ENCODE measurements around the gene STK11.

STK11 gene

DNA sequence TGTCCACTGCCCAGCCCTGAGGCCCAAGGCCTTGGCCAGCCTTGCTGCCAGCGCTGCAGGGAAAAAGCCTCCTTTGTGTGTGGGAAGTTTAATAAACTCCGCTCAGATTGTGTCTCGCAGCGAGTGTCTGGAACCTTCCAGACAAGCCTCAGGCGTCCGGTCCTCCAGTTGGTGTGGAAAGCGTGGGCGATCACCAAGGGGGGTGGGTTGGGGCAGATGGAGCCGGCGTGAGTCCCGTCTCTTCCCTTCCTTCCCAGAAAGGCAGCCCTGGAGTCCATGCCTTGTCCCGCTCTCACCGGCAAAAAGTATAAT, 4.6 kb downstream of the STK11 start:
- DNase-seq, result no peak

DNA sequence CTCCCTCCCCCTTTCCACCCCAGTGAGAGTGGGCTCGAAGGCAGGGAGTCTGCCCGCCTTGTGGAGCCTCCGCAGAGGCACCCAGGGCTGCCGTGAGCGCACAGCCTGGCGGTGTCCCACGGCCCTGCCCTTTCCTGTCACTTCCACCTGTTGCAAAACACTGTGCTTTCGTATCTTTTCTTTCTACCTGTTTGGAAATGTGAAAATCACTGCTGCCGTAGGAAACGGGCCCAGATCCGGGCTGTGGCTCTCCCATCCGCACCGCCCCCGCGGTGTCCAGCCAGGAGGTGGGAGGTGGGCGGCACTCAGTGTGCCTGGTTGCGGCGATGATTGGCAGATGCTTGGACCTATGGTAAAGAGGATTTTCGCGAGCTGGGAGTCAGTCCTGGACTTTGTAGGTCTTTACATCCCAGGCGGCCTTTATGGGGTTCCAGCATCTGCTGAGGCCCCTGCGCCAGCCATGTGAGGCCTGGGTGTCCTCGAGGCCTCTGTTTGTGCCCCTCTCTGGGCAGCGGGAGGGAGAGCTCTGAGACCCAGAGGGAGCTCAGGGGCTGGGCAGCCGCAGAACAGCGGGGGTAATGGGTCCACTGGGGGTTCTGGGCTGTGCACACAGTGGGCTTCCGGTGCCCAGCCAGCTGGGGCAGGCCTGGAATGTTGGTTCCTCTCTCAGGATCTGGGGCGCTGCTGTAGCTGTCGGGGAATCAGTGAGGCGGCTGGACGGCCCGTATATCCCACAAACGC, 6.1 kb downstream of the STK11 start:
- DNase-seq, result no peak

DNA sequence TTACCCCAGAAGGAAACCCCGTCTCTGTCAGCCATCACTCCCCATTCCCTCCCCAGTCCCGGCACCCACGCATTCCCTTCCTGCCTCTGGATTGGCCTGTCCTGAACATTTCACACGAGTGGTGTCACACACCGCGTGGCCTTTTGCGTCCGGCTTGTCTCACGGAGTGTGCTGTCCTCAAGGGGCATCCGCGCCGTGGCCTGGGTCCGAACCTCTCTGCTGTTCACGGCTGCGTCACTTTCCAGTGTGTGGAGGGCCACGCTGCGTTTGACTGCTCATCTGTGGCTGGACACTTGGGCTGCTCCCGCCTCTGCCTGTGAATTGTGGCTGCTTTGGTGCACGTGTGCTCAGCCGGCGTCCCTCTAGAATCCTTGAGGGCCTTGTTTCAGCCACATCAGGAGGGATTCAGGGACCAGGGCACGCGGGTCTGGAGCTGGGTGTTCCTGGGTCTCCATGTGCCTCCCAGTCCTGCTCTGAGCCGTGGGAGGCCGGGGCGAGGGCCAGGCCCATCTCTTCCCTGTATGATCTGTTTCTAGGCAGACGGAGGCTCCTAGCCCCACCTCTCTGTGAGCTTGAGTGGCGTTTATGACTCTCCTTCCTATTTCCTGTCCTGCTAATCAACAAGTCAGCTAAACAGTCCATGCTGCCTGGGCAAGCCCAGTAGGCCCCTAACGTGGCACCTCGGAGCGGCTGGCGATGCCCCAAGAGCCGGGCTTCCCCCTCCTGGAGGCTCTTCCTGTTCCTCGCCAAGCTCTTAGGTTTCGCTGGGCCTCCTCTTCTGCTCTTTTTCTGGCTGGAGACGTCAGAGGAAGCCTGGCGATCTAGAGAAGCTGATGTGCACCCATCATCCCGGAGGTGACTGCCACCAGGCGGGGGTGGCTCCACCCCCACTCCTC, 8.1 kb downstream of the STK11 start:
- DNase-seq, result peak; percentile 66

DNA sequence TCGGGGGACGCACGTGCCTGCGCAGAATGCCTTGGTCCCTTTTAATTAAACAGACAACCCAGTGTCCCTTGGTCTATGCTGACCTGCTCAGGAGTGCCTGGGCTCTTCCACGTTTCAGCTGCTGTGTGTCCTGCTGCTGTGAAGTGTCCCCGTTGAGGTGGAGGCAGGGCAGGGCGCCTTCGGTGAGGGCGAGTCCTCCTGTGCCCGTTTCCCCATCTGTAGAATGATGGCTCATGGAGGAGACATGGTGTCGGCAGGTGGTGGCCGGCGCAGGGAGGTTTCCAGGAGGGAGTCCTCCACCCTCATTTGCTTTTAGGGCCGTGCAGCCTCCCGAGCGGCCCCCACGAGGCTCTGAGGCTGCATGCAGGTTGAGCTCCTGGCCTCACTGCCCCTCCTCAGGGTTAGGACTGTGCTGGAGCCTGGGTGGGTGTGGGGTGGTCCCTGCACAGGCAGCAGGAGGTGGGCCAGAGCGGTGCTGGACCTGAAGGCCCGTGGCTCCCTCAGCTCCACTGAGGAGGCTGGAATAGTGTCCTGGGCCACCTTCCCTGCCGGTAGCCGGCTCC, 8.8 kb downstream of the STK11 start:
- no peak for DNase-seq

DNA sequence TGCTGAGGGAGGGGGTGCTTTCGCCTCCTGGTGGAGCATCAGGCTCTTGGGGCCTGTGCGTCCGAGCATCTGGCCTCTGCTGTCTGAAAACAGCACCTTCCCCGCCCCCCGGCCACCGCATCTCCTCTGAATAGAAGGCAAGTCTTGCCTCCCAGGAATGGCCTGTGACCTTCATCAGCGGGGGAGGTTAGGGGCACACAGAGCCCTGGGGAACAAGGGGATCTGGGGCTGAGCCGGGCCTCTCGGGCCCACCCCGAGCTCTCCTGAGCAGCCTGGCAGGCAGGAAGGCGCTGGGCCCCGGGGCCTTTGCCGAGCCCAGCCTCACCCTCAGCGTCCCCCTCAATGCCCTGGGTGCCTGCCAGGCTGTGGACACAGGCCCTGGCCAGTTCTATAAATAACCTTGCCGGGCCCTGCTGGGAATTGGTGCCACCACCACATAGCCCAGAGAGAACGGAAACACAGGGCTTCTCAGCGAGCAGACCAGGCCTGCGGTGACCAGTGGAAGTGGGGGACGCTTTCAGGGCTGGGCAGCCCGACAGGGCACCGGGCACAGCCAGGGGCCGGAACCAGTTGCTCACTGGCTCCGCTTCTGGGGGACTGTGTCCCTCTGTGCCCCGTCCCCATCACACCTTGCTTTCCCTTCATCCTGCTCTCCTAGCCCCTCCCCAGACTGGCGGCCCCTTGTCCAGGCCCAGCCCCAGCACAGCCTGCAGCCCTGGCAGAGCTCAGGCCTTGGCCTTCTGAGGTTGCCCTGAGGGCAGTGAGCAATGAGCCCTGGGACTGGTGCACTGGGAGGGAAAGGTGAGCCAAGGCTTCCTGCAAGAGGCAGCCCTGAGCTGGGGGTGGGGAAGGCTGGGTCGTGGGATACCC, 9.5 kb downstream of the STK11 start:
- DNase-seq, result no peak

DNA sequence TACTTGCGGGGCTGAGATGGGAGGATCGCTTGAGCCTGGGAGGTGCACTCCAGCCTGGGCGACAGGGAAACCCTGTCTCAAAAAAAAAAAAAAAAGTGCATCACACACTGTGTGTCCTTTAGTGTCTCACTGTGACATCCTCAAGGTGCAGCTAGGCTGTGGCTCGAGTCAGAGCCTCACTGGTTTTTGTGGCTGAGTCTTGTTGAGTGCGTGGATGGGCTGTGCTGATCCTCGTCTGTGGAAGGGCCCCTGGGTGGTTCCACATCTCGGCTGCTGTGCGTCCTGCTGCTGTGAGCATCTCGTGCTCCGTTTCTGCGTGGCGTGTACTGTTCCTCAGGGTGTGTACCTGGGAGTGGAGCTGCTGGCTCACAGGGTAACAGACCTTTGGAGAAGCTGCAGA, 11.2 kb downstream of the STK11 start:
- DNase-seq, result no peak

DNA sequence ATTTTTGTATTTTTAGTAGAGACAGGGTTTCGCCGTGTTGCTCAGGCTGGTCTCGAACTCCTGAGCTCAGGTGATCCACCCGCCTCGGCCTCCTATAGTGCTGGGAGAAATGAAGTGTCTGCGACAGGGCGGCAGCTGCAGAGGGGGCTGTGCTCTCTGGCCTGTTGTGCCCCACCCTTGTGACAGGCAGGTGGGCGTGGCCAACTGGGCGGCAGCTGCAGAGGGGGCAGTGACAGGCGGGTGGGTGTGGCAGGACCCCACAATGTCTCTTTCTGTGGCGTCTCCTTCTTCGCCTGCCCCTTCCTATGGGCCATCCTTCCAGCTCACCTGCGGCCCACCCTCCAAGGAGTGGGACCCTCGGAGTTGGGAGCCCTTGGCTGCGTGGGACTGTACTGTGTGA, 11.8 kb downstream of the STK11 start:
- DNase-seq, result no peak

DNA sequence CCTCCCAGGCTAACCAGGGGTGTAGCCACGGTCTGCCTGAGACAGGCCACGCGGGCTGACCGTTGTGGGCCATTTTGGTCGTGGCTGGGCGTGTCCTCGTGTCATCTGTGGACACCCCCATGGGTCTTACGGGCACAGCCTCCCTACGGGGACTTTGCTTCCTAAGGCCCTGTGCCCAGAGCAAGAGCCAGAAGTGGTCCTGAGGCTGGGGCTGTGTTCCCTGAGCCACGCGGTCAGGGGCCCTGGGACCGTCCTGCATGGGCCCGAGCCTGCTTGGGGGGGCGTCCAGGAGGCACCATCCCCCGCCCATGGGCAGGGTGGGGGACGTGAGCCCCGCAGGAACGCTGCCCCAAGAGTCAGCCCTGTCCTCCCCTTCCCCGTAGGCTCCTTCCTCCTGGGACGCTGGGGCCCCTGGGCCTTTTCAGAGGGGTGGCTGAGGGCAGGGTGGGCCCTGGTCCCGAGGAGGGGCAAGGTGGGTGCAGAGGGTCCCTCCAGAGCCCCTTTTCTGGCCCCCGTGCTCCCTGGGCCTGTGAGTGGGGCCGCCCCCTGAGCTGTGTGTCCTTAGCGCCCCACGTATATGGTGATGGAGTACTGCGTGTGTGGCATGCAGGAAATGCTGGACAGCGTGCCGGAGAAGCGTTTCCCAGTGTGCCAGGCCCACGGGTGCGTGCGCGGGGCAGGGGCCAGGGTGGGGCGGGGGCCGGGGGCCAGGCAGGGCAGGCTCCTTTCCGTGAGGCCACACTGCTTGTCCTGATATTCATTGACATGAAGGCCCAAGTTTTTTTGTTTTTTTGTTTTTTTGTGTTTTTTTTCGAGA, 13.4 kb downstream of the STK11 start:
- DNase-seq, result no peak

DNA sequence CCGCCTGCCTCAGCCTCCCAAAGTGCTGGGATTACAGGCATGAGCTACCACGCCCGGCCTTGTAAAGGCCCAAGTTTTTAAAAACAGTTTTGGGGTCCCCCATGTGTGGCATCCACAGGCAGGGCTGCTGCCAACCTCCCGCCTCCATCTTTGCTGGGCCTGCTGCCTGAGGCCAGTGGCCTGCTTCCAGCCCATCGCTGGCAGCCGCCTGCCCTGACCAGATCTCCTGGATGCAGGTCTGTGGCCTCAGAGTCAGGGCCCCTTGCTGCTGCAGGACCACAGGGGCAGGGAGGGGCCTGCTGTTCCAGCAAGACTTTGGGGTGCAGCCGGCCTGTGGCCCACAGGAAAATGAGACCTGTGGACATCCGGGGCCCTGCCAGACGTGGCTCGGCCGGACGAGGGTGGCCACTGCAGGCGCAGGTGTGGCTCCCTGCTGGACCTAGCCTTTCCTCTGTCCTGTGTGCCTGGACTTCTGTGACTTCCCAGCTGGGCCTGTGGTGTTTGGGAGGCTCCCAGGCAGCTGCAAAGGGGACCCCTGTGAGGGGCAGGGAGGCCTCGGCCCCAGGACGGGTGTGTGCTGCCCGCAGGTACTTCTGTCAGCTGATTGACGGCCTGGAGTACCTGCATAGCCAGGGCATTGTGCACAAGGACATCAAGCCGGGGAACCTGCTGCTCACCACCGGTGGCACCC, 14.4 kb downstream of the STK11 start:
- DNase-seq, result no peak

DNA sequence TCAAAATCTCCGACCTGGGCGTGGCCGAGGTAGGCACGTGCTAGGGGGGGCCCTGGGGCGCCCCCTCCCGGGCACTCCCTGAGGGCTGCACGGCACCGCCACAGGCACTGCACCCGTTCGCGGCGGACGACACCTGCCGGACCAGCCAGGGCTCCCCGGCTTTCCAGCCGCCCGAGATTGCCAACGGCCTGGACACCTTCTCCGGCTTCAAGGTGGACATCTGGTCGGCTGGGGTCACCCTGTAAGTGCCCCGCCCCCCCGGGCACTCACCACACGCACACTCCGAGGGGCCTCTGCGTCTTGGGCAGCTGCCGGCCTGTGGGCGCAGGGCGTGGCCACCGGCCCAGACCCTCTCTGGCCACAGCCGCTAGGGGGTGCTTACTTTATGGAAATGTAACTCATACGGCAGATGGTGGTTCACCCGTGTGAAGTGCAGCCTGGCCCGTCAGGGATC, 14.9 kb downstream of the STK11 start:
- DNase-seq, result no peak

DNA sequence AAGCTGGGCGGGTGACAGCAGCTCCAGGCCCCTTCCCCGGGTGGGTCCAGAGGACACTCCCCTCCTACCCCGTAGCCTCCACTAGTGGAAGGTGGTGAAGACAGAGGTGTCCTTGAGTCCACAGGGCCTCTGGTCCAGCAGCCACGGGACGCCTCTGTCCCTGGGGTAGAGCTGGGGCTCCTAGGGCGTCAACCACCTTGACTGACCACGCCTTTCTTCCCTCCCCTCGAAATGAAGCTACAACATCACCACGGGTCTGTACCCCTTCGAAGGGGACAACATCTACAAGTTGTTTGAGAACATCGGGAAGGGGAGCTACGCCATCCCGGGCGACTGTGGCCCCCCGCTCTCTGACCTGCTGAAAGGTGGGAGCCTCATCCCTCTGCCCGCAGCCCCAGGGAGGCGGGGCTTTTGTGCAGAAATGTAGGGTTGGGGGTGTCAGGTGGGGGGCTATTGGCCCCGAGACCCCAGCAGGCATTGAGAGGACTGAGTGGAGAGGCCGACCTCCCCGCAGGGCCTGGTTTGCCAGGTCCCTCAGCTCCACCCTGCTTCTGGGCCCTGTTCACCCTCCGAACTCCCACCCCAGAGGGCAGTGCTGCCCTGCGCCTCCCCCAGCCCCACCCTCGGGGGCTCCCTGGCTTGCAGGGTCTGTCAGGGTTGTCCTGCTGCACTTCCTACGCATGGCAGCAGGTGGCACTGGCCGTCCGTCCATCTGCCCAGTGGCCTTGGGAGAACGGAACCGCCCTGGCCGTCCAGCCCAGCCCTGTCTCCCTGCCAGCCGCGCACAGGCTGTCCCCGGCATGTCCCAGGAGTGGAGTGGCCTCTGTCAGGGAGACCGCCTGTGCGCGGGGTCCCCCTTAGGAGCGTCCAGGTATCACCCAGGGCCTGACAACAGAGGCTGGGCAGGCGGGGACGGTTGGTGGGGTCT, 15.7 kb downstream of the STK11 start:
- DNase-seq, result no peak

DNA sequence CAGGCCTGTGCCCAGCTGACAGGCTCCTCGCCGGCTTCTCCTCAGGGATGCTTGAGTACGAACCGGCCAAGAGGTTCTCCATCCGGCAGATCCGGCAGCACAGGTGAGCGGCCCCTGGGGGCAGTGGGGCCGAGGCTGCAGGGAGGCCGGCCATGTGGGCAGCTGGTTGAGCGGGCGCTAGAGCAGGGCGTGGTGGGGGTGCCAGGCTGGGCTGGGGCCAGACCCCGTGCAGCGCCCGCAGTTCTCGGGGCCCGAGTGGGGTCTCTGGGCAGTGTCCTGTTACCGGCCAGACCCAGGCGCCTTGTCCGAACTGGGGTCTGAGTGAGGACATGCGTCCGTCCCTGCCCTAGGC, 16.3 kb downstream of the STK11 start:
- DNase-seq, result no peak

DNA sequence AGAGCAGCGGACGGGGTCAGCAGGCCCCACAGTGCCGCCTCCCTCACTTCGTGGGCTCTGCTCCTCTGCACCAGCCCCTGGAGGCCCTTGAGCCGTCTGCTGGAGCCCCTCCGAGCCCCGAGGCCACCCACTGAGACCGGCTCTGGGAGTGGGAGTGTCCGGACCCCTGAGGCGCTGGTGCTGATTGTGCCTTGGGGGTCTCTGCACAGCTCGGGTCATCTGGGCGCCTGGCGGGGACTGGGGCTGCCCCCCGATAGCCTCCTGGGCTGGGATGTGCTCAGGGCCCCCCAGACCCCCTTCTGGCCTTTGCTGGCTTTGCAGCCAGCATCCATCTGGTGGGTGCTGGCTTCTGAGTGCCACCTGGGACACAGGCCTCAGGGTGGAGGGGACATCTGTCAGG, 16.8 kb downstream of the STK11 start:
- DNase-seq, result no peak

DNA sequence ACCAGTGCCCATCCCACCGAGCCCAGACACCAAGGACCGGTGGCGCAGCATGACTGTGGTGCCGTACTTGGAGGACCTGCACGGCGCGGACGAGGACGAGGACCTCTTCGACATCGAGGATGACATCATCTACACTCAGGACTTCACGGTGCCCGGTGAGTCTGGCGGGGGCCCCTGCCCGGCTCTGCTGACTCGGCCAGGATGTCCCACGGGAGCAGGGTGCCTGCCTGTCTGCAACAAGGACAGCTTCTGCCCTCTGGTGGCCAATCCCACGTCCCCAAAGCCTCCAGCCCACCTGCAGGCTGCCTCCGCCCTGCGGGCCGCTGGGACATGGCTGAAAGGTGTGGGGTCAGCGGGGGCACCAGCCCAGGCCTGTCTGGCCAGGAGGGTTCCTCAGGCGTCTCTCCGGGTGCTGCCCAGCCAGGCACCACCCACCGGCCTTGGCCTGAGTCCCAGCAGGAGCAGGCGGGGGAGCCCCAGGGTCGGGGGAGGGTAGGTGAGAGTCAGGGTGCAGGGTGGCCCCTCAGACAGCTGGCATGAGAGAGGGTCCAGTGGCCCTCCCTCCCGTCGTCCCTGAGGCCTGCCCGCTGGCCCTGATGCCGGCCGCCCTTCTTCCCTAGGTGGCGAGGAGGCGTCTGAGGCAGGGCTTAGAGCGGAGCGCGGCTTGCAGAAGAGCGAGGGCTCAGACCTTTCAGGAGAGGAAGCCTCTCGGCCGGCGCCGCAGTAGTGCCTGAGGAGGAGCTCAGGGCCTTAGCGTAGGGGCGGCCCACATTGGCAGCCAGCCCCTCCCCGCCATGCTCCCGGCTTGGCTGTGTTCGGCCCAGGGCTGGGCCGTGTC, 17.7 kb downstream of the STK11 start:
- peak; percentile 52 for DNase-seq

DNA sequence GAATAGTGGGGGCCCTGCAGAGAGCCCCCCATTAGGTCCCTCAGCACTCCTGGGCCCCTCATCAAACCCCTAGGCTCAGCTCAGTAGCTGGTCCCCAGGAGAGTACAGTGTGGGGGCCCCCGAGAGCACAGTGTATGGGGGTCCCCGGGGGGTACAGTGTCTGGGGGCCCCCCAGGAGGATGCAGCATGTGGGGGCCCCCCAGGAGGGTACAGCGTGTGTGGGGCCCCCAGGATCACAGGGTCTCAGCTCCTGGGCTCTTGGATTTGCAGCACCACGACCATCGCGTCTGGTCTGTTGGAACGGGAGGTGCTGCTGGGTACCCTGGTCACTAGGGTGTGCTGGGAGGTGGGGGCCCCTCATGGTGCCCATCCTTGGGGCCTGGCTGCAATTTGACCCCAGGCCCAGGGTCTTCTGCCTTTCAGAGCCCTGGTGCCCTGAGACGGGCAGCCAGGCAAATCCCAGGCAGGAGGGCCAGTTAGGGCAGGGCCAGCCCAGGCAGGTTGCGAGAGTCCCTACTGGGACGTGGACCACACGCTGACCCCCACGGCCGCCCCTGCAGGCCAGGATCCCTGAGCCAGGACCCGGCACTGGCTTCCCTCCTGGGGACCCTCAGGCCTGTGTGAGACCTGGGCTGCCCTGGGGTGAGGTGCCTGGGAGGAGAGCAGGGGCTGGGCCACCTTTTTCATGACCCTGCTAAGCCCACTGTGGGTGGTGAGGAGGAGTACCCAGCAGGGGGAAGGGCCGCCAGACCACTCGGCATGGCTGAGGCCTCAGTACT, 18.7 kb downstream of the STK11 start:
- DNase-seq, result no peak

DNA sequence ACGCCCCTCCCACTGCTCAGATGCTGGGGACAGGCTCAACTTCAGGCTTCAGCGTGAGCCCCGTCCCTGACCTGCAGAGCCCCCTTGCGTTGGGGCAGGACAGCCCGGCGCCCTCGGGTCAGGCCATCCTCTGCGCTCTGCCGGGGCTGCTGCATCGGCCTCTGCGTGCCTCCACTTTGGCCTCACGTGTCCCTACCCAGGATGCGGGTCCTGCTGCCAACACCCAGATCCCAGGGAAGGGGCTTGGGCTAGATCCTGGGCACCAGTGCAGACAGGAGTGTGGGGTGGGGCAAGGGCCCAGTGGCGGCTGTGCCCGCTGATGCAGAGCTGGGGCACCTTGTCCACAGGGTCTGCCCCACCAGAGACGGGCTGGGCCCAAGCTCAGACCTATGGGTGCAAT, 19.3 kb downstream of the STK11 start:
- no peak for DNase-seq

DNA sequence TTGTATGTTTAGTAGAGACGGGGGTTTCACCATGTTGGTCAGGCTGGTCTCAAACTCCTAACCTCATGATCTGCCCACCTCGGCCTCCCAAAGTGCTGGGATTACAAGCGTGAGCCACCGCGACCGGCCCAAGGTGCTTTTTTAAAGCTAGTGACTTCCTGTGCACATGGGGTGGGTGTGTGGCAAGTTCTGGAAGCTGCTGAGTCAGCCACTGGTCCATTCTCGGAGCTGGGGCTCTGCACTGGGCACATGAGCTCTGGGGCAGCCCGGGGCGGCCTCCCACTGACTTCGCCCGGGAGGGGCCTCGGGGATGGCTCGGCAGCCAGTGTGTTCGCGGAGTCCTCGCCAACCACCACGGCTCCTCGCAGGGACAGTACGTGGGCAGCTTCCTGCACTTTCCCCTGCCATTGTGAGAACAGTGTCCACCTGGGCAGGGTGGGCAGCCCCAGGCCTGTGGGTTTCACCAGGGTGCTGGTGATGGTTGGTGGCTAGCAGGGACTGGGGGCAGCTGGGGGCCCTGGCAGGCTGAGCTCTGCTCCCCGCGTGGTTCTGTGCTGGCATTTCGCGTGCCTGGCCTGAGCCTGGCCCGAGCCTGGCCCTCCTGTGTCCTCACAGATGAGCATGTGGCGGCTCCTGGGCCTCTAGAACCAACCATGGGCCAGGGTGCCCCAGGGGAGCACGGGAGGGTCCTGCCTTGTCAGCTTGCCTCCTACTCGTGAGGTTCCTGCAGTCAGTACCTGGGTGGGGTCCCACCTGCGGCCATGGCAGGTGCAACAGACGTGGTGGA, 20.1 kb downstream of the STK11 start:
- no peak for DNase-seq

DNA sequence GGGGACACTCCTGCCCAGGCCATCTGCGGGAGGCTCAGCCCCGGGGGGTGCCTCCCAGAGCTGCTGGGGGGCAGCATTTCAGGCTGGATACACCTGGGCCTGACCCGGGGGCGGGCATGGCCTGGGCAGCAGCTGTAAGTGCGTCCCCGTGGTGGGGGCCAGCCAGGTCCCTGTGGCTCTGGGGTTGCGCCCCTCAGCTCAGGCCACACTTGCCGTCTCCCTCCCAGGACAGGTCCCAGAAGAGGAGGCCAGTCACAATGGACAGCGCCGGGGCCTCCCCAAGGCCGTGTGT, 20.6 kb downstream of the STK11 start:
- DNase-seq, result no peak

All from activated CD4-positive, alpha-beta T cell treated with anti-CD3 and anti-CD28 coated beads for 48 hours (primary cell).